VCaP (cell line): ENCODE data around the gene PCNX1.

Source experiments
- H3K27ac ChIP-seq: fragments of 450-650 bp; 2 replicates; pipeline ENCODE4 v1.5.1; 2017
- TF ChIP-seq, protein P1 (sequence below): fragments of 450-650 bp; conservative IDR thresholded peaks from 2 replicates; pipeline ENCODE4 v1.5.1; 2017; ENCODE audit warnings: mild to moderate bottlenecking, moderate library complexity

Gene PCNX1

GRCh38 chr14:70887207-70887681, 20.0 kb upstream of the PCNX1 start:
- TF ChIP-seq, protein P1, sequence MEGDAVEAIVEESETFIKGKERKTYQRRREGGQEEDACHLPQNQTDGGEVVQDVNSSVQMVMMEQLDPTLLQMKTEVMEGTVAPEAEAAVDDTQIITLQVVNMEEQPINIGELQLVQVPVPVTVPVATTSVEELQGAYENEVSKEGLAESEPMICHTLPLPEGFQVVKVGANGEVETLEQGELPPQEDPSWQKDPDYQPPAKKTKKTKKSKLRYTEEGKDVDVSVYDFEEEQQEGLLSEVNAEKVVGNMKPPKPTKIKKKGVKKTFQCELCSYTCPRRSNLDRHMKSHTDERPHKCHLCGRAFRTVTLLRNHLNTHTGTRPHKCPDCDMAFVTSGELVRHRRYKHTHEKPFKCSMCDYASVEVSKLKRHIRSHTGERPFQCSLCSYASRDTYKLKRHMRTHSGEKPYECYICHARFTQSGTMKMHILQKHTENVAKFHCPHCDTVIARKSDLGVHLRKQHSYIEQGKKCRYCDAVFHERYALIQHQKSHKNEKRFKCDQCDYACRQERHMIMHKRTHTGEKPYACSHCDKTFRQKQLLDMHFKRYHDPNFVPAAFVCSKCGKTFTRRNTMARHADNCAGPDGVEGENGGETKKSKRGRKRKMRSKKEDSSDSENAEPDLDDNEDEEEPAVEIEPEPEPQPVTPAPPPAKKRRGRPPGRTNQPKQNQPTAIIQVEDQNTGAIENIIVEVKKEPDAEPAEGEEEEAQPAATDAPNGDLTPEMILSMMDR, result no peak
- H3K27ac ChIP-seq, result no peak overlapping the region

DNA sequence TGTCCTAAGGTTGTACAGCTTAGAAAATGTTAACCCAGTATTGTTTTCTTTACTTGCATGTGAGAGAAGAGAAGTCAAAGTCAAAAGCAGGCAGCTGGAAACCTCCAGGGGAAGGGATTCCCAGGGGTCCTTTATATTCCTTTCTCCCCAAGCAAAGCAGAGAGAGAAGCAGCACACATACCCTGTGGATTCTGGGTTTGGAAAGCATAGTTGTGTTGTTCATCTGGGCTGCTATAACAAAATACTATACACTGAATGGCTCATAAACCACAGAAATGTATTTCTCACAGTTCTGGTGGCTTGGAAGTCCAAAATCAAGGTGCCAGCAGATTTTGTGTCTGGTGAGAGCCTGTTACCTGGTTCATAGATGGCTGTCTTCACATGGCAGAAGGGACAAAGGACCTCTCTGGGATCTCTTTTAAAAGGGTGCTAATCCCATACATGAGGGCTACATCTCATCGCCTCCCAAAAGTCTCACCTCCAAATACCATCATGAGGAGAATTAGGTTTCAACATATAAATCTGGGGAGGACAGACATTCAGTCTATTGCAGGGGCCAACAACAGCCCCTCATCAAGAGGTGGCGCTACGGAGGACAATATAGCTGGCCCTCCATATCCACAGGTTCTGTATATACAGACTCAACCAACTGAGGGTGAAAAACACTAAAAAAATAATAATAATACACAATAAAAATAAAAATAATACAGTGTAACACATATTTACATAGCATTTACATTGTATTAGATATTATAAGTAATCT, 19.3 kb upstream of the PCNX1 start:
- TF ChIP-seq, protein P1, result no peak
- H3K27ac ChIP-seq, result no peak overlapping the region

DNA sequence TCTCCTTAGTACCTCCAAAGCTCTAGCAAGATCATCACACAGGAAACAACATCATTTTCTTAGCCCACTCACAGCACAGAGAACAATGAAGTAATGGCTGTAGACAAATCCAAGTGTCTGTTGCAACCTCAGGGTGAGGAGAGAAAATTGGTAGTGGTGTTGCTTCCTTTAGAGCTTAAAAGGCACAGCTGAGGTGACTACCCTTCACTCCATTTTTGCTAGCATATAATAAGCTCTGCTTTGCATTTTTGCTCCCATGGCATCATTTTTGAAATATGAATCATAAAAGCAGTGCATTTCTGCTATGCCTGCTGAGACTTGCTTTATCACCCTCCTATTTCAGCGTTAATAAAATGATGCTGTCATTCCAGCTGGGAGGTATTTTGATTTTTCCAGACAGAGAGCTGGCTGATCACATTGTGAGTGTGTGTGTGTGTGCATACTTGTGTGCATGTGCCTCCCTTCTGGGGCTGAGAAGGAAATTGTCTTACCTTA, 18.5 kb upstream of the PCNX1 start:
- TF ChIP-seq, protein P1, result no peak
- H3K27ac ChIP-seq, result no peak overlapping the region

GRCh38 chr14:70889555-70889954, 17.7 kb upstream of the PCNX1 start:
- H3K27ac ChIP-seq, result no peak overlapping the region
- TF ChIP-seq, protein P1, result no peak

- TF ChIP-seq, protein P1, result no peak
- no peak overlapping the region for H3K27ac ChIP-seq
Measured at GRCh38 chr14:70890826-70891659, 16.2 kb upstream of the PCNX1 start.

DNA sequence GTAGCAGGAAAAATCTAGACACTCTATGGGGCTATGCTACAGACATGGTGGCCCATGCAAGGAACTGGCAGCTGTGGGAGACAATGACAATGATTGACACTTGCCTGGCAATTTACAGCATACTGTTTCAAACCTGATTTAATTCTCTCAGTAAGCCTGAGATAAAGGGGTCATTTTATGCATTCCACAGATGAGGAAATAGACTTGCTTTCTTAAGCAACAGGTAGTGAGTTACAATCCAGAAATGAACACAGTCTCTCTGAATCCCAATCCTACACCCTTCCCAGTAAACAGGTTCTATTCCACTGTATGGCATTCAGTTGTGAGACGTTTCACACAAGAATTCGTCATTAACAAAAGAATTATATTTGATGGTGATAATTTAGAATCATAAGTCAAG, 15.5 kb upstream of the PCNX1 start:
- H3K27ac ChIP-seq, result no peak overlapping the region
- TF ChIP-seq, protein P1, result no peak
